ENCODE measurements around the gene HIPK2.

HIPK2 gene

GRCh38 chr7:139589474-139589873 is 188.3 kb downstream of the HIPK2 start:
- no peak for DNase-seq (ENCODE audit: low spot score)

GRCh38 chr7:139588632-139589031 is 189.2 kb downstream of the HIPK2 start:
- DNase-seq (ENCODE audit: low spot score): no peak

DNA sequence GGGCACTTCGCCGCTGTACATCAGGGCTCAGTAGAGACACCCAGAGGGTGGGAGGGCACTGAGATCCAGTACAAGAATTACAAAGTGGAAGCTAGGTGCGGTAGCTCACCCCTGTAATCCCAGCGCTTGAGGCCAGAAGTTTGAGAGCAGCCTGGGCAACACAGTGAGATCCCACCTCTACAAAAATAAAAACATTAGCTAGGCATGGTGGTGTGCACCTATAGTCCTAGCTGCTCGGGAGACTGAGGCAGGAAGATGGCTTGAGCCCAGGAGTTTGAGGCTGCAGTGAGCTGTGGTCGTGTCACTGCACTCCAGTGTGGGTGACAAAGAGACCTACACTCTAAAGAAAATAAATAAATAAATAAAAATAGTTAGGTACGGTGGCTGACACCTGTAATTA is 190.3 kb downstream of the HIPK2 start:
- DNase-seq (ENCODE audit: low spot score): no peak

- no peak for DNase-seq (ENCODE audit: low spot score)
Observed at GRCh38 chr7:139586286-139586685, 191.5 kb downstream of the HIPK2 start.

- no peak for DNase-seq (ENCODE audit: low spot score)
Observed at GRCh38 chr7:139585042-139585441, 192.8 kb downstream of the HIPK2 start.

DNA sequence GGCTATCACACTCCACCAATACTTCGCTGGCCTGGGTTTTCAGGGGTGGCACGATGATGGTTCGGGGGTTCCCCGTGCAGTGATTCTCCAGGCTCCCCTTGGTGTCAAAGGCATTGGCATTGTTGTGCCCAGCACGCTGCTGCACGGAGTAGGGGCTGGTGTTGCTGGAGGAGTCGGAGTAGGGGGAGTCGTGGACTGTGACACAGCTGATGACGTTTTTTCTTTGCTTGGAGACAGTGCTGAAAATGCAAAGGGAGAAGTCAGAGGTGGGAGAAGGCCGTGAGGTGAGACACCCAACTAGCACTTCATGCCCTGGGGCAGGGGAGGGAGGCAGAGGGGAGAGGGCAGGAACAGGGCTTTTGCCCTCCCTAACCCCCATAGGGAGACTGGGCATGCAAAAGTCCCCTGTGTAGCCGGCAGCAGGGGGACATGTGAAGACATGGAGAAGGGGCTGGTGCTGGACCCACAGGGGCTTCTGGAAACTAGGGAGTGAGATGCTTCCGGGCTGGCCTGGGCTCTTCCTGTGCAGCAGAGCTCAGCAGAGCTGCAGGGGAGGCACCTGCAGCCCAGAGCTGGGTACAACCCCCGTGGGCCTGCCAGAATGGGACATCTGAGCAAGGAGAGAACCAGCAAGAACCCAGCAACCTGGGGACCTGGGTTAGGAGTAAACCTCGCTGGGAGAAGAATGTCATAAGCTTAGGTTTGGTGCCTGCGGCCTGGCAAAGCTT is 193.8 kb downstream of the HIPK2 start:
- no peak for DNase-seq (ENCODE audit: low spot score)

- no peak for DNase-seq (ENCODE audit: low spot score)
Observed at GRCh38 chr7:139582671-139583155, 195.1 kb downstream of the HIPK2 start.

- no peak for DNase-seq (ENCODE audit: low spot score)
Observed at GRCh38 chr7:139582130-139582650, 195.6 kb downstream of the HIPK2 start.

- no peak for DNase-seq (ENCODE audit: low spot score)
Observed at GRCh38 chr7:139580435-139580834, 197.4 kb downstream of the HIPK2 start.

DNA sequence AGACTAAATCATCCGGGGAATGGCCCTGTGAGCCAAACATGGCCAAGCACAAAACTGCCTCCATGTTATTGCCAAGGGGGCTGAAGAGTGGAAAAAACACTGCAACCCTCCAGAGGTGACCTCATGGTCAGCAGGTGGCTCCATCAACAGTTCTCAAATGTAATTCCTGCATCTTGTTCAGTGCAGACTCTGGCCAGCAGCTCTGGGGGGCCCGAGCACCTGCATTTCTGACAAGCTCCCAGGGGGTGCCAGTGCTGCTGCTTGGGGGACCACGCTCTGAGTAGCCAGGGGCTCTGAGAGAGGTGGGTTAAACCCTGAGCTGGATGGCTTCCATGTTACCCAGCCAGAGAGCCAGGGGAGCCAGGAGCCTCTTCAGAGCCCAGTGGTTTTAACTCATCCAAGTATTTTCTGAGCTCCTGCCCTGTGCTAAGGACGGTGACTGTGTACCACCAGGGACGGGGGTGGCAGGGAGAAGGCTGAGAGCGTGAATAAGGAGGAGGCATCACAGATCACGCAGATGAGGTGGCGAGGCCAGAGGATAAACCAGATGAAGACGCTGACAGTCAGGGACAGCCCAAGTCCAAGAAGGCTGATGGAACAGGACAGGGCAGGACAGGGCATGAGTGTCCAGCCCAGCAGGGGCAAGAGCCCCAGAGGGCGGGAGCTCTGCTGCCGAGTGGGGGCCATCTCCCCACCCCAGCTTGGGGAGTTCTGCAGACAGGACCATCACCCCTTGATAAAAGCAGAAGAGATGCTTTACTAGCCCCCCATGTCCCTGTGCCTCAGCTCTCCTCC is 201.4 kb downstream of the HIPK2 start:
- no peak for DNase-seq (ENCODE audit: low spot score)

DNA sequence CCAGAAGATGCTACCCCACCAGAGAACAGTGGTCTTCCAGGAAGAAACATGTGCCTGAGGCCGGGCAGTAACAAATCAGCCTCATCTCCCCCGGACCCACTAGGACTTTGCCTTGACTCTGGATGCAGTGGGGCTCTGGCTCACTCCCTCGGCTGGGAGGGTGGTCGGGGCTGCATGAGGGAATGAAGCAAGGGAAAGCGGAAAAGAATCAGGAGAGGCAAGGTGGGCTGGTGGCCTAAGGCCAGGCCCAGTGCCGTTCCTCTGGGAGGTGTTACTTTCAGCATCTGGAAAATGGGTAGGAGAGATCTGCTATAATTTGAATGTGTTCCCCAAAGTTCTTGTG is 202.5 kb downstream of the HIPK2 start:
- DNase-seq (ENCODE audit: low spot score): no peak

GRCh38 chr7:139574618-139575337 is 203.0 kb downstream of the HIPK2 start:
- no peak for DNase-seq (ENCODE audit: low spot score)

DNA sequence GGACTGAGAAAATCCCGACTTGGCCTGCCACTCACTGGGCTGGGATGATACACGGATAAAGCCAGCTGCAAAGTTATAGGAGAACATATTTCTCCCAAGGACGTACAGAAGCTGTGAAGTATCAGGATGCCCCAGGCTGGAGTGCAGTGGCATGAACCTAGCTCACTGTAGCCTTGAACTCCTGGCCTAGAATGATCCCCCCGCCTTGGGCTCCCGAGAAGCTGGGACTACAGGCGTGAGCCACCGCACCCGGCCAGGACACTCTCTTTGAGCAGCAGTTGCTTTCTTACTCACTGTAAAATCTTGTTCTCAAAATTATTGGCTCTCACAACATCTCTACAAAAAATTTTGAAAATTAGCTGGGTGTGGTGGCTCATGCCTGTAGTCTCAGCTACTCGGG is 203.9 kb downstream of the HIPK2 start:
- no peak for DNase-seq (ENCODE audit: low spot score)

GRCh38 chr7:139572704-139573385 is 205.0 kb downstream of the HIPK2 start:
- no peak for DNase-seq (ENCODE audit: low spot score)

- no peak for DNase-seq (ENCODE audit: low spot score)
Observed at GRCh38 chr7:139572071-139572470, 205.7 kb downstream of the HIPK2 start.

DNA sequence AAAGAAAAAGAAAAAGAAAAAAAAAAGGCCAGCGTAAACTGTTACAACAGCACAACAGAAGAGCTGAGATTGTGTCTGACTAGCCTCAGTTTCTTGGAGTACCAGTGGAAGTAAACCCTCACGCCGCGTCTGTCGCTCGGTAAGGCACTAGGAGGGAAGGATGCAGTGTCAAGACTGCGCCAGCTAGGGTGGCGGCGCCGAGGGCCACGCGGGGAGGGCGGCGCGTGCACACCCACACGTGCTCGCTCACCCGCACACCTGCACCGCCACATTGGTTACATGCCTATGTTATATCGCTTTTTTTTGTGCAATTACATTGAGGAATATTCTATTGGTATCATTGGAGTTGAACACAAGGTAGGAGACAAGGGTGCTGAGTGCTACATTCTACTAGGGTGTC is 206.1 kb downstream of the HIPK2 start:
- no peak for DNase-seq (ENCODE audit: low spot score)

- DNase-seq (ENCODE audit: low spot score): no peak
Observed at GRCh38 chr7:139571190-139571589, 206.6 kb downstream of the HIPK2 start.

- DNase-seq (ENCODE audit: low spot score): no peak
Observed at GRCh38 chr7:139570626-139571025, 207.2 kb downstream of the HIPK2 start.

GRCh38 chr7:139570119-139570518 is 207.7 kb downstream of the HIPK2 start:
- no peak for DNase-seq (ENCODE audit: low spot score)

DNA sequence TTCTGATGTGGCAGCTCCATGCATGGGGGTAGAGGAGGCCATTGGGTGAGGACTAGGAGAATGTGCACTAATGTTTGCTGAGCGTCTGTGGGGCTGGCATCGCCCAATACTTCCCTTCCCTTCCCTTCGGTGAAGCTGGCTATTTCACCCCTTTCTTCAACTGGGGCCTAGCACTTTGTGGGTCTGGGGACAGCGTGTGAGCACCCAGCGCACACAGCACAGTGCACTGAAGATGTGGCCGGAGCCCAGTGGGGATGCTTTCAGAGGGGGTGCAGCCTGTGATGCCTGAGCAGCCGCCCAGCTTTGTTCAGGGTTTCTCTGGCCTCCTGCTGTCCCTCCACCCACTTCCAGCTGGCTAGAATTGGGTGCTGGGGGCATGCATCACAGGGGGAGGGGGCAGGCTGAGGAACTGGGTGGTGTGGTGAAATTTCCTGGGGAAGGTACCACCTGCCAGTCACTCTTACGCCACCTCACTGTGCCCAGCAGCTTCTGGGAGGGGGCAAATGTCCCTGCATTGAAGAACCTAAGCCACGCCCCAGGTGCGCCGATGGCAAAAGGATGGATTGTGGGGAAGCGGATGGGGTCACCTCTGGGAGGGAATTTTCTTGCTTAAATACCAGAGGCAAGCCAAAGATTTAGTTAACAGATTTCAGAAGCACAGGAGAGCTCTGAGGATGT is 208.8 kb downstream of the HIPK2 start:
- no peak for DNase-seq (ENCODE audit: low spot score)

DNA sequence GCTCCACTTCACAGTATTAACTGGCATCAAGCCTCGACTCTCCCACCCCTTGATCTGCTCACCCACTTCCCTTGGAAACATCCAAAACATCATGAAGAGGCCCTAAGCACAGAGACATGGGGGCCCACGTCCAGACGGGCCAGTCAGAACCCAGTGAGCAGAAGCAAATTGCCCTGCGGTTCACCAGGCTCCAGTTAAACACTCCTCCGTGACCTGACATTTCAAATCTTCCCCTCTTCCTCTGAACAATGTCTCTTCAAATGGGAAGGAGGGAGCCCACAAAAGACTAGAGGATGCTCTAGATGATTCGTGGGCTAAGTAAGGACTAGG is 209.5 kb downstream of the HIPK2 start:
- DNase-seq (ENCODE audit: low spot score): no peak
